ENCODE results near the gene SLCO3A1. TPM values are rescaled to one million over a fixed set of nuclear protein-coding genes. Genes with fewer than 3 reads are reported as not detected.

Gene SLCO3A1
- total RNA-seq, 4 donors from 2014 or later, result 4.4 to 66.2 (median 5.1) TPM

- no peak for TF ChIP-seq POLR2A (IDR thresholded peaks at IDR 0.05)
- no peak for TF ChIP-seq CTCF (IDR thresholded peaks at IDR 0.05)
- no peak for TF ChIP-seq EP300 (IDR thresholded peaks at IDR 0.05; ENCODE audit: low read depth)
- no peak for TF ChIP-seq POLR2AphosphoS5 (IDR thresholded peaks at IDR 0.05)
- in situ Hi-C loops (cut with MboI; ENCODE audit: low pct_ligation_motif_present in 1 of 4, low pct_unique_long_range_greater_than_20kb in 1 of 4, low sequenced_read_pairs in 3 of 4), result loop anchor here in 1 of 4 donors (25.0 kb wide), 1 partner anchor 91 kb away; no protein-coding TSS in a partner anchor
These were observed 17.5 kb downstream of the SLCO3A1 start for GRCh38 chr15:91870876-91871537.

DNA sequence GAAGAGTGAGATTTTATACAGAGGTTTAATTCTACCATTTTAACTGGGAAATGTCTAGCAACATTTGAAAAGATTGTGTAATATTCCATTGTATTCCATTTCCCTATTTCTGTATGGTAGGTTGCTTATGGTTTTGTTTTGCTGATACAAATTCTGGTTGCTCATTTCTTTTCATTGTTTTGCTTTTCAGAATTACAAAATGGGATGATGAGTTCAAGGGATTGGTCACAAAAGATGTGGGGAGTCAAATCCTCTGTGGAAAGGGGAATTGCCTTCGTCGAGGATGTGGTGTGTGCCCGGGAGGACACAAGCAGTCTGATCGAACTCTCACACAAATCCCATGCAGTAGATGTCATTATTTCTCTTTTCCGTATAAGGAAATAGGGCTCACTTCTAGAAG lies 18.3 kb downstream of the SLCO3A1 start:
- TF ChIP-seq POLR2AphosphoS5 (IDR thresholded peaks at IDR 0.05) (no peak), POLR2A (IDR thresholded peaks at IDR 0.05) (no peak), CTCF (IDR thresholded peaks at IDR 0.05) (no peak), EP300 (IDR thresholded peaks at IDR 0.05; ENCODE audit: low read depth) (no peak)
- peaks cover 9 to 20% (median 12%) of the 10 kb centered on the region in 4 donors for H3K4me1 ChIP-seq
- 81 to 89% methylated on average over 5 of the region's 5 CpGs for WGBS, 2 donors (ENCODE audit: low coverage in 1 of 2)
- H3K27me3 ChIP-seq, result no peaks in the 10 kb centered on the region
- H3K36me3 ChIP-seq, result no peaks in the 10 kb centered on the region
- no peak overlapping the region for H3K27ac ChIP-seq
- in situ Hi-C loops (cut with MboI; ENCODE audit: low pct_ligation_motif_present in 1 of 4, low pct_unique_long_range_greater_than_20kb in 1 of 4, low sequenced_read_pairs in 3 of 4) (loop anchor here in 1 of 4 donors (25.0 kb wide), 1 partner anchor 90 kb away; no protein-coding TSS in a partner anchor), intact Hi-C loops (cut with DNase I; ENCODE audit: low total_unique reads) (no loop called here)
- no peaks in the 10 kb centered on the region for H3K9me3 ChIP-seq
- DNase-seq, result no peak
- no peak overlapping the region for H3K4me3 ChIP-seq

More at GRCh38 chr15:91870876-91871537, 17.5 kb downstream of the SLCO3A1 start:
- Histone ChIP-seq H3K4me1 (peaks cover 14 to 28% (median 17%) of the 10 kb centered on the region in 4 donors), H3K36me3 (no peaks in the 10 kb centered on the region), H3K27me3 (no peaks in the 10 kb centered on the region), H3K27ac (no peak overlapping the region), H3K4me3 (no peak overlapping the region), H3K9me3 (no peaks in the 10 kb centered on the region)
- intact Hi-C loops (cut with DNase I; ENCODE audit: low total_unique reads), result no loop called here
- 71 to 81% methylated on average over 1 to 6 of the region's 6 CpGs for WGBS, 2 donors (ENCODE audit: low coverage in 1 of 2)
- DNase-seq, result no peak

GRCh38 chr15:91872356-91873137 lies 19.0 kb downstream of the SLCO3A1 start:
- 67 to 74% methylated on average over 8 to 15 of the region's 15 CpGs for WGBS, 2 donors (ENCODE audit: low coverage in 1 of 2)
- no peak for DNase-seq
- in situ Hi-C loops (cut with MboI; ENCODE audit: low pct_ligation_motif_present in 1 of 4, low pct_unique_long_range_greater_than_20kb in 1 of 4, low sequenced_read_pairs in 3 of 4) (loop anchor here in 1 of 4 donors (25.0 kb wide), 1 partner anchor 90 kb away; no protein-coding TSS in a partner anchor), intact Hi-C loops (cut with DNase I; ENCODE audit: low total_unique reads) (no loop called here)
- Histone ChIP-seq H3K4me1 (peaks cover 4 to 12% (median 6%) of the 10 kb centered on the region in 4 donors), H3K9me3 (no peaks in the 10 kb centered on the region), H3K27ac (no peak overlapping the region), H3K4me3 (no peak overlapping the region), H3K36me3 (no peaks in the 10 kb centered on the region), H3K27me3 (no peaks in the 10 kb centered on the region)
- TF ChIP-seq EP300 (IDR thresholded peaks at IDR 0.05; ENCODE audit: low read depth) (no peak), CTCF (IDR thresholded peaks at IDR 0.05) (no peak), POLR2AphosphoS5 (IDR thresholded peaks at IDR 0.05) (no peak), POLR2A (IDR thresholded peaks at IDR 0.05) (no peak)

GRCh38 chr15:91873138-91873536 lies 19.6 kb downstream of the SLCO3A1 start:
- Histone ChIP-seq H3K9me3 (no peaks in the 10 kb centered on the region), H3K27me3 (no peaks in the 10 kb centered on the region), H3K4me1 (peaks cover 0 to 7% (median 0%) of the 10 kb centered on the region in 4 donors), H3K36me3 (no peaks in the 10 kb centered on the region), H3K27ac (no peak overlapping the region), H3K4me3 (no peak overlapping the region)
- 53 to 71% methylated on average over 2 to 3 of the region's 3 CpGs for WGBS, 2 donors (ENCODE audit: low coverage in 1 of 2)
- DNase-seq, result no peak
- TF ChIP-seq CTCF (IDR thresholded peaks at IDR 0.05), result no peak
- no peak for TF ChIP-seq POLR2AphosphoS5 (IDR thresholded peaks at IDR 0.05)
- no peak for TF ChIP-seq POLR2A (IDR thresholded peaks at IDR 0.05)
- no peak for TF ChIP-seq EP300 (IDR thresholded peaks at IDR 0.05; ENCODE audit: low read depth)
- intact Hi-C loops (cut with DNase I; ENCODE audit: low total_unique reads) (no loop called here), in situ Hi-C loops (cut with MboI; ENCODE audit: low pct_ligation_motif_present in 1 of 4, low pct_unique_long_range_greater_than_20kb in 1 of 4, low sequenced_read_pairs in 3 of 4) (loop anchor here in 1 of 4 donors (25.0 kb wide), 1 partner anchor 89 kb away; no protein-coding TSS in a partner anchor)

Measured in transverse colon (tissue), 4 donors.